ENCODE results near the gene THRAP3. TPM values are rescaled to one million over a fixed set of nuclear protein-coding genes. Genes with fewer than 3 reads are reported as not detected.

Gene THRAP3
- total RNA-seq, 1 experiment from 2014 or later, result 160 TPM

GRCh38 chr1:36323636-36324352 is 99.6 kb downstream of the THRAP3 start, which contains the start of gene EVA1B (continued):
- TF ChIP-seq, protein P1, sequence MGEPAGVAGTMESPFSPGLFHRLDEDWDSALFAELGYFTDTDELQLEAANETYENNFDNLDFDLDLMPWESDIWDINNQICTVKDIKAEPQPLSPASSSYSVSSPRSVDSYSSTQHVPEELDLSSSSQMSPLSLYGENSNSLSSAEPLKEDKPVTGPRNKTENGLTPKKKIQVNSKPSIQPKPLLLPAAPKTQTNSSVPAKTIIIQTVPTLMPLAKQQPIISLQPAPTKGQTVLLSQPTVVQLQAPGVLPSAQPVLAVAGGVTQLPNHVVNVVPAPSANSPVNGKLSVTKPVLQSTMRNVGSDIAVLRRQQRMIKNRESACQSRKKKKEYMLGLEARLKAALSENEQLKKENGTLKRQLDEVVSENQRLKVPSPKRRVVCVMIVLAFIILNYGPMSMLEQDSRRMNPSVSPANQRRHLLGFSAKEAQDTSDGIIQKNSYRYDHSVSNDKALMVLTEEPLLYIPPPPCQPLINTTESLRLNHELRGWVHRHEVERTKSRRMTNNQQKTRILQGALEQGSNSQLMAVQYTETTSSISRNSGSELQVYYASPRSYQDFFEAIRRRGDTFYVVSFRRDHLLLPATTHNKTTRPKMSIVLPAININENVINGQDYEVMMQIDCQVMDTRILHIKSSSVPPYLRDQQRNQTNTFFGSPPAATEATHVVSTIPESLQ (CRISPR knock-in tag; IDR thresholded peaks at IDR 0.05), result no peak
- TF ChIP-seq TCF7 (CRISPR knock-in tag; IDR thresholded peaks at IDR 0.05; ENCODE audit: low read depth) (0 out of 2 replicates have a peak, but pooled peaks have one; percentile 38), PREB (CRISPR knock-in tag; IDR thresholded peaks at IDR 0.05; ENCODE audit: borderline replicate concordance) (no peak), NFYB (CRISPR knock-in tag; conservative IDR thresholded peaks at IDR 0.05; ENCODE audit: low read depth) (no peak), KAT7 (CRISPR knock-in tag; IDR thresholded peaks at IDR 0.05; ENCODE audit: borderline replicate concordance) (0 out of 2 replicates have a peak, but pooled peaks have one; percentile 5), ZNF263 (CRISPR knock-in tag; IDR thresholded peaks at IDR 0.05; ENCODE audit: low read depth) (peak; percentile 74), ELF4 (CRISPR knock-in tag; IDR thresholded peaks at IDR 0.05; ENCODE audit: low read depth) (no peak), ESRRA (CRISPR knock-in tag; IDR thresholded peaks at IDR 0.05; ENCODE audit: borderline replicate concordance) (no peak), SP1 (CRISPR knock-in tag; conservative IDR thresholded peaks at IDR 0.05) (peak; percentile 39; the same call in 1 of the 2 replicates), ZNF671 (CRISPR knock-in tag; IDR thresholded peaks at IDR 0.05) (no peak), ZNF219 (CRISPR knock-in tag; IDR thresholded peaks at IDR 0.05; ENCODE audit: borderline replicate concordance) (no peak), ZNF425 (CRISPR knock-in tag; conservative IDR thresholded peaks at IDR 0.05) (no peak), CREM (CRISPR knock-in tag; IDR thresholded peaks at IDR 0.05) (no peak), ETV6 (CRISPR knock-in tag; IDR thresholded peaks at IDR 0.05) (0 out of 2 replicates have a peak, but pooled peaks have one; percentile 8), ZMAT4 (CRISPR knock-in tag; IDR thresholded peaks at IDR 0.05) (no peak), GTF2I (CRISPR knock-in tag; conservative IDR thresholded peaks at IDR 0.05) (peak; percentile 81)
- TF ChIP-seq, protein P2, sequence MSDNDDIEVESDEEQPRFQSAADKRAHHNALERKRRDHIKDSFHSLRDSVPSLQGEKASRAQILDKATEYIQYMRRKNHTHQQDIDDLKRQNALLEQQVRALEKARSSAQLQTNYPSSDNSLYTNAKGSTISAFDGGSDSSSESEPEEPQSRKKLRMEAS (CRISPR knock-in tag; IDR thresholded peaks at IDR 0.05), result 0 out of 2 replicates have a peak, but pooled peaks have one; percentile 21
- TF ChIP-seq, protein P3, sequence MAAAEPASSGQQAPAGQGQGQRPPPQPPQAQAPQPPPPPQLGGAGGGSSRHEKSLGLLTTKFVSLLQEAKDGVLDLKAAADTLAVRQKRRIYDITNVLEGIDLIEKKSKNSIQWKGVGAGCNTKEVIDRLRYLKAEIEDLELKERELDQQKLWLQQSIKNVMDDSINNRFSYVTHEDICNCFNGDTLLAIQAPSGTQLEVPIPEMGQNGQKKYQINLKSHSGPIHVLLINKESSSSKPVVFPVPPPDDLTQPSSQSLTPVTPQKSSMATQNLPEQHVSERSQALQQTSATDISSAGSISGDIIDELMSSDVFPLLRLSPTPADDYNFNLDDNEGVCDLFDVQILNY (CRISPR knock-in tag; IDR thresholded peaks at IDR 0.05), result peak; percentile 43; the same call in 1 of the 2 replicates
- TF ChIP-seq, protein P4, sequence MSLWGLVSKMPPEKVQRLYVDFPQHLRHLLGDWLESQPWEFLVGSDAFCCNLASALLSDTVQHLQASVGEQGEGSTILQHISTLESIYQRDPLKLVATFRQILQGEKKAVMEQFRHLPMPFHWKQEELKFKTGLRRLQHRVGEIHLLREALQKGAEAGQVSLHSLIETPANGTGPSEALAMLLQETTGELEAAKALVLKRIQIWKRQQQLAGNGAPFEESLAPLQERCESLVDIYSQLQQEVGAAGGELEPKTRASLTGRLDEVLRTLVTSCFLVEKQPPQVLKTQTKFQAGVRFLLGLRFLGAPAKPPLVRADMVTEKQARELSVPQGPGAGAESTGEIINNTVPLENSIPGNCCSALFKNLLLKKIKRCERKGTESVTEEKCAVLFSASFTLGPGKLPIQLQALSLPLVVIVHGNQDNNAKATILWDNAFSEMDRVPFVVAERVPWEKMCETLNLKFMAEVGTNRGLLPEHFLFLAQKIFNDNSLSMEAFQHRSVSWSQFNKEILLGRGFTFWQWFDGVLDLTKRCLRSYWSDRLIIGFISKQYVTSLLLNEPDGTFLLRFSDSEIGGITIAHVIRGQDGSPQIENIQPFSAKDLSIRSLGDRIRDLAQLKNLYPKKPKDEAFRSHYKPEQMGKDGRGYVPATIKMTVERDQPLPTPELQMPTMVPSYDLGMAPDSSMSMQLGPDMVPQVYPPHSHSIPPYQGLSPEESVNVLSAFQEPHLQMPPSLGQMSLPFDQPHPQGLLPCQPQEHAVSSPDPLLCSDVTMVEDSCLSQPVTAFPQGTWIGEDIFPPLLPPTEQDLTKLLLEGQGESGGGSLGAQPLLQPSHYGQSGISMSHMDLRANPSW (CRISPR knock-in tag; conservative IDR thresholded peaks at IDR 0.05; ENCODE audit: low read depth), result no peak
- TF ChIP-seq, protein P5, sequence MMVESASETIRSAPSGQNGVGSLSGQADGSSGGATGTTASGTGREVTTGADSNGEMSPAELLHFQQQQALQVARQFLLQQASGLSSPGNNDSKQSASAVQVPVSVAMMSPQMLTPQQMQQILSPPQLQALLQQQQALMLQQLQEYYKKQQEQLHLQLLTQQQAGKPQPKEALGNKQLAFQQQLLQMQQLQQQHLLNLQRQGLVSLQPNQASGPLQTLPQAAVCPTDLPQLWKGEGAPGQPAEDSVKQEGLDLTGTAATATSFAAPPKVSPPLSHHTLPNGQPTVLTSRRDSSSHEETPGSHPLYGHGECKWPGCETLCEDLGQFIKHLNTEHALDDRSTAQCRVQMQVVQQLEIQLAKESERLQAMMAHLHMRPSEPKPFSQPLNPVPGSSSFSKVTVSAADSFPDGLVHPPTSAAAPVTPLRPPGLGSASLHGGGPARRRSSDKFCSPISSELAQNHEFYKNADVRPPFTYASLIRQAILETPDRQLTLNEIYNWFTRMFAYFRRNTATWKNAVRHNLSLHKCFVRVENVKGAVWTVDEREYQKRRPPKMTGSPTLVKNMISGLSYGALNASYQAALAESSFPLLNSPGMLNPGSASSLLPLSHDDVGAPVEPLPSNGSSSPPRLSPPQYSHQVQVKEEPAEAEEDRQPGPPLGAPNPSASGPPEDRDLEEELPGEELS (CRISPR knock-in tag; IDR thresholded peaks at IDR 0.05), result no peak
- TF ChIP-seq, protein P6, sequence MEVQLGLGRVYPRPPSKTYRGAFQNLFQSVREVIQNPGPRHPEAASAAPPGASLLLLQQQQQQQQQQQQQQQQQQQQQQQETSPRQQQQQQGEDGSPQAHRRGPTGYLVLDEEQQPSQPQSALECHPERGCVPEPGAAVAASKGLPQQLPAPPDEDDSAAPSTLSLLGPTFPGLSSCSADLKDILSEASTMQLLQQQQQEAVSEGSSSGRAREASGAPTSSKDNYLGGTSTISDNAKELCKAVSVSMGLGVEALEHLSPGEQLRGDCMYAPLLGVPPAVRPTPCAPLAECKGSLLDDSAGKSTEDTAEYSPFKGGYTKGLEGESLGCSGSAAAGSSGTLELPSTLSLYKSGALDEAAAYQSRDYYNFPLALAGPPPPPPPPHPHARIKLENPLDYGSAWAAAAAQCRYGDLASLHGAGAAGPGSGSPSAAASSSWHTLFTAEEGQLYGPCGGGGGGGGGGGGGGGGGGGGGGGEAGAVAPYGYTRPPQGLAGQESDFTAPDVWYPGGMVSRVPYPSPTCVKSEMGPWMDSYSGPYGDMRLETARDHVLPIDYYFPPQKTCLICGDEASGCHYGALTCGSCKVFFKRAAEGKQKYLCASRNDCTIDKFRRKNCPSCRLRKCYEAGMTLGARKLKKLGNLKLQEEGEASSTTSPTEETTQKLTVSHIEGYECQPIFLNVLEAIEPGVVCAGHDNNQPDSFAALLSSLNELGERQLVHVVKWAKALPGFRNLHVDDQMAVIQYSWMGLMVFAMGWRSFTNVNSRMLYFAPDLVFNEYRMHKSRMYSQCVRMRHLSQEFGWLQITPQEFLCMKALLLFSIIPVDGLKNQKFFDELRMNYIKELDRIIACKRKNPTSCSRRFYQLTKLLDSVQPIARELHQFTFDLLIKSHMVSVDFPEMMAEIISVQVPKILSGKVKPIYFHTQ (CRISPR knock-in tag; IDR thresholded peaks at IDR 0.05), result 0 out of 2 replicates have a peak, but pooled peaks have one; percentile 20
